CD14-positive monocyte (primary cell): ENCODE results near the gene CBX3. TPM values are rescaled to one million over a fixed set of nuclear protein-coding genes. Genes with fewer than 3 reads are reported as not detected.
A peak's percentile ranks its signal among the peaks of the same experiment; 100 is the strongest.

ENCODE experiments used
- DNase-seq, 3 donors: peaks; one replicate each; pipeline ENCODE4 v3.0.0-alpha.2; 2011 to 2022
- H2AFZ ChIP-seq: 2 replicates; pipeline ENCODE4 v1.6.0; 2012; ENCODE audit warnings: mild to moderate bottlenecking, low read depth, low read length, inconsistent platforms; ENCODE audit not compliant: insufficient read depth, poor library complexity, severe bottlenecking
- H3K27ac ChIP-seq, 2 donors: 1 replicate in 1 of 2; 2 replicates in 1 of 2; pipeline ENCODE4 v1.5.1; 2012 to 2013; ENCODE audit warnings: low read length in 2 of 2, control low read depth in 1 of 2, inconsistent platforms in 1 of 2, low read depth in 1 of 2, mild to moderate bottlenecking in 1 of 2
- H3K27me3 ChIP-seq, 2 donors: one replicate each; pipeline versions ENCODE4 v1.6.0 to v1.6.1; 2011 to 2013; ENCODE audit warnings: low read length in 2 of 2; ENCODE audit not compliant: control insufficient read depth in 2 of 2, insufficient read depth in 2 of 2
- H3K36me3 ChIP-seq, 2 donors: replicated peaks in 1 of 2; 1 replicate in 1 of 2; 2 replicates in 1 of 2; pipeline versions ENCODE4 v1.5.1 to v1.6.1; 2012 to 2013; ENCODE audit warnings: low read length in 2 of 2, control low read depth in 1 of 2, inconsistent platforms in 1 of 2, mild to moderate bottlenecking in 1 of 2; ENCODE audit not compliant: insufficient read depth in 2 of 2, control insufficient read depth in 1 of 2
- H3K4me1 ChIP-seq, 2 donors: 1 replicate in 1 of 2; 2 replicates in 1 of 2; pipeline versions ENCODE4 v1.5.1 to v1.6.1; 2012 to 2013; ENCODE audit warnings: low read length in 2 of 2, control low read depth in 1 of 2, inconsistent platforms in 1 of 2, mild to moderate bottlenecking in 1 of 2, moderate library complexity in 1 of 2; ENCODE audit not compliant: insufficient read depth in 2 of 2, control insufficient read depth in 1 of 2
- H3K4me2 ChIP-seq: replicated peaks from 2 replicates; pipeline ENCODE3; 2012; ENCODE audit warnings: low read length, moderate library complexity, mild to moderate bottlenecking; ENCODE audit not compliant: poor library complexity, severe bottlenecking; ENCODE audit errors: extremely low read depth
- H3K4me3 ChIP-seq, 3 experiments: fragments of 200-600 bp in 1 of 3; sonication (generic) in 1 of 3; replicated peaks in 1 of 3; 1 replicate in 2 of 3; 2 replicates in 1 of 3; pipeline ENCODE4 v1.5.1; 2011 to 2013; ENCODE audit warnings: low read length in 3 of 3, mild to moderate bottlenecking in 3 of 3, control low read depth in 2 of 3, low read depth in 2 of 3, inconsistent platforms in 1 of 3, moderate library complexity in 1 of 3
- H3K79me2 ChIP-seq: 2 replicates; pipeline ENCODE4 v1.6.0; 2012; ENCODE audit warnings: mild to moderate bottlenecking, control low read depth, inconsistent platforms, low read length, moderate library complexity; ENCODE audit not compliant: insufficient read depth
- H3K9ac ChIP-seq: 2 replicates; pipeline ENCODE4 v1.6.0; 2017; ENCODE audit warnings: low read length, mild to moderate bottlenecking; ENCODE audit not compliant: insufficient read depth, poor library complexity, severe bottlenecking
- H3K9me3 ChIP-seq, 2 donors: replicated peaks in 1 of 2; 1 replicate in 1 of 2; 2 replicates in 1 of 2; pipeline versions ENCODE4 v1.5.1 to v1.6.1; 2012 to 2013; ENCODE audit warnings: low read length in 2 of 2, control low read depth in 1 of 2; ENCODE audit not compliant: control insufficient read depth in 1 of 2, insufficient read depth in 1 of 2
- H4K20me1 ChIP-seq: 2 replicates; pipeline ENCODE4 v1.6.0; 2012; ENCODE audit warnings: mild to moderate bottlenecking, low read length, control low read depth, moderate library complexity; ENCODE audit not compliant: insufficient read depth
- H3K27ac Mint-ChIP-seq, 7 donors: one replicate each; pipeline ENCODE4 v1.8.0; 2020; ENCODE audit warnings: mild to moderate bottlenecking in 7 of 7, mixed read lengths in 7 of 7, moderate library complexity in 6 of 7, inconsistent platforms in 2 of 7
- H3K27me3 Mint-ChIP-seq, 3 donors: one replicate each; pipeline ENCODE4 v1.8.0; 2021 to 2022; ENCODE audit warnings: low read depth in 3 of 3, mild to moderate bottlenecking in 3 of 3, mixed read lengths in 3 of 3, moderate library complexity in 3 of 3, inconsistent platforms in 1 of 3
- H3K36me3 Mint-ChIP-seq, 2 donors: one replicate each; pipeline ENCODE4 v1.8.0; 2020; ENCODE audit warnings: mixed read lengths in 2 of 2, inconsistent platforms in 1 of 2, mild to moderate bottlenecking in 1 of 2
- H3K4me1 Mint-ChIP-seq: one replicate; pipeline ENCODE4 v1.8.0; 2020; ENCODE audit warnings: mild to moderate bottlenecking, mixed read lengths
- H3K4me3 Mint-ChIP-seq, 2 donors: one replicate each; pipeline ENCODE4 v1.8.0; 2020; ENCODE audit warnings: mild to moderate bottlenecking in 2 of 2, mixed read lengths in 2 of 2, moderate library complexity in 1 of 2
- H3K9me3 Mint-ChIP-seq, 7 donors: one replicate each; pipeline ENCODE4 v1.8.0; 2020 to 2022; ENCODE audit warnings: mixed read lengths in 7 of 7, mild to moderate bottlenecking in 6 of 7, moderate library complexity in 6 of 7, inconsistent platforms in 2 of 7
- WGBS: methylation state at CpG from one replicate; pipeline ENCODE4 v1.1.5; 2013; ENCODE audit warnings: missing lambda C conversion rate; ENCODE audit not compliant: insufficient coverage; 5-methylcytosine and 5-hydroxymethylcytosine counted together
- intact Hi-C, 2 donors: fragments of 100-400 bp; cut with micrococcal nuclease; formaldehyde crosslinking; loops; one replicate each; pipeline versions ENCODE4 v1.15.0 to v1.15.1; 2023
- polyA plus RNA-seq, 3 donors: library from polyadenylated mRNA; depleted of rRNA in 1 of 3; unstranded in 2 of 3; stranded (reverse) in 1 of 3; fragments of 300-500 nt in 2 of 3; fragments of >200 nt in 1 of 3; fragmentation: Illumina TruSeq in 2 of 3; gene quantifications; 1 replicate in 2 of 3; 2 replicates in 1 of 3; pipeline ENCODE4 v1.2.3, GENCODE V29; 2012 to 2021
- TF ChIP-seq, protein P1 (sequence below): fragments of 200-600 bp; IDR thresholded peaks from one replicate; pipeline ENCODE4 v1.8.0; 2022; ENCODE audit warnings: antibody characterized with exemption, mild to moderate bottlenecking

CBX3 gene
- polyA plus RNA-seq, 3 donors, result 48.1 to 78.1 (median 63.7) TPM

DNA sequence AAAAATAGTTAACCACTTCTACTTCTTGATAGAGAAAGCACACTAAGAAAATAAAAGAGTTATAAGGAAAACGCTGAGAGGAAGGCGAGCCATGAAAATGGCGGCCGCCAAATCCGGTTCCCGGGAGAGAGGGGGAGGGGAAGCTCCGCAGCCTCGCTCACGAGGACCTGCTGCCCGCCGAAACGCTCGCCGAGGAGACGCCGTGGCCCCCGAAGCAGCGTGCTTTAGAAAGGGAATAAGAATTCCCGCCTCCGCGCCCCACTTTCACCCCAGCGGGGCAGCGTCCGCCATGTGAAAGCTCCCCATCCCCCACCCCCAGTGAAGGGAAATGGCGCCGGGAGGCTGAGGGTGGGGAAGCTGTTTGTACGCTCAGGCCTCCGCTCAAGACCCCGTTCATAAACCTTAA lies 1.5 kb upstream of the CBX3 start:
- DNase-seq, result peak in 2 of 3 donors; percentile 62 to 72
- Histone ChIP-seq H3K9me3 (no peaks in the 10 kb centered on the region), H4K20me1 (peaks cover 73% of the 10 kb centered on the region), H3K27me3 (no peaks in the 10 kb centered on the region), H3K4me1 (peaks cover 45 to 52% of the 10 kb centered on the region in 2 donors), H3K27ac (peak overlapping the region; percentile 89 to 93), H3K4me2 (peak overlapping the region; percentile 84), H3K79me2 (peaks cover 91% of the 10 kb centered on the region), H3K9ac (peak overlapping the region; percentile 91), H3K4me3 (peak overlapping the region; percentile 65 to 99 (median 67)), H2AFZ (no peak overlapping the region), H3K36me3 (peaks cover 23% of the 10 kb centered on the region in 2 donors)
- Mint-ChIP-seq H3K27me3 (peaks cover 0 to 4% (median 2%) of the 10 kb centered on the region in 3 donors), H3K4me1 (peaks cover 46% of the 10 kb centered on the region), H3K27ac (peak overlapping the region; percentile 92 to 100 (median 100)), H3K36me3 (peaks cover 37 to 39% of the 10 kb centered on the region in 2 donors), H3K4me3 (peak overlapping the region; percentile 99 to 100), H3K9me3 (peaks cover 0 to 6% (median 2%) of the 10 kb centered on the region in 7 donors)
- 0% methylated on average over 8 of the region's 29 CpGs for WGBS
- intact Hi-C loops, result loop anchor here (5.0 to 10.0 kb wide), 4 partner anchors 92 to 305 kb away; partner anchors contain the start of gene SNX10 (in 1 of the 2)
- TF ChIP-seq, protein P1, sequence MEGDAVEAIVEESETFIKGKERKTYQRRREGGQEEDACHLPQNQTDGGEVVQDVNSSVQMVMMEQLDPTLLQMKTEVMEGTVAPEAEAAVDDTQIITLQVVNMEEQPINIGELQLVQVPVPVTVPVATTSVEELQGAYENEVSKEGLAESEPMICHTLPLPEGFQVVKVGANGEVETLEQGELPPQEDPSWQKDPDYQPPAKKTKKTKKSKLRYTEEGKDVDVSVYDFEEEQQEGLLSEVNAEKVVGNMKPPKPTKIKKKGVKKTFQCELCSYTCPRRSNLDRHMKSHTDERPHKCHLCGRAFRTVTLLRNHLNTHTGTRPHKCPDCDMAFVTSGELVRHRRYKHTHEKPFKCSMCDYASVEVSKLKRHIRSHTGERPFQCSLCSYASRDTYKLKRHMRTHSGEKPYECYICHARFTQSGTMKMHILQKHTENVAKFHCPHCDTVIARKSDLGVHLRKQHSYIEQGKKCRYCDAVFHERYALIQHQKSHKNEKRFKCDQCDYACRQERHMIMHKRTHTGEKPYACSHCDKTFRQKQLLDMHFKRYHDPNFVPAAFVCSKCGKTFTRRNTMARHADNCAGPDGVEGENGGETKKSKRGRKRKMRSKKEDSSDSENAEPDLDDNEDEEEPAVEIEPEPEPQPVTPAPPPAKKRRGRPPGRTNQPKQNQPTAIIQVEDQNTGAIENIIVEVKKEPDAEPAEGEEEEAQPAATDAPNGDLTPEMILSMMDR, result no peak

DNA sequence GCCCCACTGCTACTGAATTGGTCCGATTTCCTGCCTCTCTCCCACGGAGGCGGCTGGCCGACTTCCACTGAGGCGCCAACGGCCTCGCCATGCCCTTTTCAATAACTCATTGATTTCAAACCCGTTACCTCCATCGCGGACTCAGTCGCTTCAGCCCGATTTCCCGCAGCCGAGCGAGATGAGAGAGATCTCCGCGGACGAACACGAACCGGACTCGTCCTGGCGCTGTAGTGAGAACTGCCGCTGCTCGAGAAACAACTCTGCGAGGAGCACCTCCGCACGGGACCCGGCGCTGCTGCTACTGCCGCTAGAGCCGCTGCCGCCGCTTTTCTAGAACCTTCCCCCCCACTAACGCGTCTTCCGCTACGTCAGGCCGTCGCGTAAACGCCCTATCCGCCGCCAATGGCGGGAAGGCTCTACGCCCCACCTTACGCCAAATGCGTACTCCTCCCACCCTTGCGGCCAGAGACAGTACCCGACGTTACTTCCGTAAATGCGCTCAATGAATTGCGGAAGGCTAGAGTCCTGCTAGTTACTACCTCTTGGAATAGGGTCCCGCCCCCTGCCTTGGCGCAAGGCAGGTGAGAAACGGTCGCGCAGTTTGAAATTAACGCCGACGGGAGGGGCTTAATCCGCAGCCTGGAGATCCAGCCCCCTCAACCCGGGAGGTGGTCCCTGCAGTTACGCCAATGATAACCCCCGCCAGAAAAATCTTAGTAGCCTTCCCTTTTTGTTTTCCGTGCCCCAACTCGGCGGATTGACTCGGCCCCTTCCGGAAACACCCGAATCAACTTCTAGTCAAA lies 900 bp upstream of the CBX3 start, which contains the start of gene HNRNPA2B1:
TSS of gene HNRNPA2B1 (minus strand) at position 303 of the 803 bp plus-strand sequence. CDS start at position 134, 169 bp downstream.
- Histone ChIP-seq H3K27ac (peak within 1 kb of the TSS; percentile 89 to 93), H3K9ac (peak within 1 kb of the TSS; percentile 91), H3K4me3 (peak within 1 kb of the TSS; percentile 65 to 99 (median 67)), H3K4me2 (peak within 1 kb of the TSS; percentile 84), H3K9me3 (no peaks in the 10 kb centered on the region), H3K79me2 (peaks cover 91% of the 10 kb centered on the region), H4K20me1 (peaks cover 73% of the 10 kb centered on the region), H3K4me1 (peaks cover 45 to 53% of the 10 kb centered on the region in 2 donors), H3K36me3 (peaks cover 17 to 20% of the 10 kb centered on the region in 2 donors), H2AFZ (peak within 1 kb of the TSS; percentile 85), H3K27me3 (no peaks in the 10 kb centered on the region)
- Mint-ChIP-seq H3K4me1 (peaks cover 47% of the 10 kb centered on the region), H3K9me3 (peaks cover 0 to 6% (median 2%) of the 10 kb centered on the region in 7 donors), H3K27ac (peak within 1 kb of the TSS; percentile 92 to 100 (median 100)), H3K36me3 (peaks cover 32 to 36% of the 10 kb centered on the region in 2 donors), H3K27me3 (peaks cover 0 to 4% (median 2%) of the 10 kb centered on the region in 3 donors), H3K4me3 (peak within 1 kb of the TSS; percentile 99 to 100)
- intact Hi-C loops, result loop anchor here (5.0 to 10.0 kb wide), 4 partner anchors 92 to 306 kb away; partner anchors contain the start of gene SNX10 (in 1 of the 2)
- WGBS, result under 1% methylated on average over 68 of the region's 71 CpGs
- TF ChIP-seq, protein P1, result no peak
- DNase-seq, result peak; percentile 97 to 99 (median 98)
